GM19395 (cell line): ENCODE measurements around the gene NCKAP5.

Experiments used
- ATAC-seq: cut with Tn5 transposase; IDR thresholded peaks from one replicate; pipeline ENCODE4 v1.9.1; 2021; ENCODE audit warnings: mild to moderate bottlenecking, moderate library complexity; ENCODE audit not compliant: unreplicated experiment

Gene NCKAP5

GRCh38 chr2:133360190-133360589 is 208.1 kb downstream of the NCKAP5 start:
- no peak for ATAC-seq

GRCh38 chr2:133352719-133353118 is 215.5 kb downstream of the NCKAP5 start:
- no peak for ATAC-seq

- no peak for ATAC-seq
Observed at GRCh38 chr2:133346654-133347053, 221.6 kb downstream of the NCKAP5 start.

GRCh38 chr2:133345638-133346037 is 222.6 kb downstream of the NCKAP5 start:
- no peak for ATAC-seq

- no peak for ATAC-seq
Observed at GRCh38 chr2:133344849-133345248, 223.4 kb downstream of the NCKAP5 start.

GRCh38 chr2:133343018-133343352 is 225.3 kb downstream of the NCKAP5 start:
- ATAC-seq = no peak

- no peak for ATAC-seq
Observed at GRCh38 chr2:133342286-133343017, 225.8 kb downstream of the NCKAP5 start.

- no peak for ATAC-seq
Observed at GRCh38 chr2:133341575-133341974, 226.7 kb downstream of the NCKAP5 start.

- ATAC-seq = no peak
Observed at GRCh38 chr2:133338224-133338623, 230.0 kb downstream of the NCKAP5 start.

GRCh38 chr2:133334923-133335322 is 233.3 kb downstream of the NCKAP5 start:
- no peak for ATAC-seq

- ATAC-seq = no peak
Observed at GRCh38 chr2:133333181-133333580, 235.1 kb downstream of the NCKAP5 start.

- ATAC-seq = no peak
Observed at GRCh38 chr2:133331436-133331835, 236.8 kb downstream of the NCKAP5 start.

GRCh38 chr2:133326652-133327397 is 241.4 kb downstream of the NCKAP5 start:
- ATAC-seq = no peak

GRCh38 chr2:133324150-133324561 is 244.1 kb downstream of the NCKAP5 start:
- ATAC-seq = no peak

GRCh38 chr2:133322909-133323308 is 245.4 kb downstream of the NCKAP5 start:
- ATAC-seq = no peak

GRCh38 chr2:133317178-133317577 is 251.1 kb downstream of the NCKAP5 start:
- ATAC-seq = no peak

GRCh38 chr2:133316557-133316956 is 251.7 kb downstream of the NCKAP5 start:
- ATAC-seq = no peak

- no peak for ATAC-seq
Observed at GRCh38 chr2:133315280-133315679, 253.0 kb downstream of the NCKAP5 start.

GRCh38 chr2:133314795-133315194 is 253.5 kb downstream of the NCKAP5 start:
- ATAC-seq = no peak

- ATAC-seq = no peak
Observed at GRCh38 chr2:133312038-133312729, 256.1 kb downstream of the NCKAP5 start.

- ATAC-seq = no peak
Observed at GRCh38 chr2:133306236-133306635, 262.0 kb downstream of the NCKAP5 start.

GRCh38 chr2:133304344-133304743 is 263.9 kb downstream of the NCKAP5 start:
- ATAC-seq = no peak
